Nephron progenitor cell (in vitro differentiated cells): ENCODE data around the gene RMI2.

Experiments
- DNase-seq: peaks from one replicate; pipeline ENCODE4 v3.0.0; 2021
- H3K27ac Mint-ChIP-seq: 2 replicates; pipeline ENCODE4 v1.8.0; 2021; ENCODE audit warnings: mild to moderate bottlenecking, moderate library complexity, mixed read lengths
- H3K27me3 Mint-ChIP-seq: 2 replicates; pipeline ENCODE4 v1.8.0; 2021; ENCODE audit warnings: mild to moderate bottlenecking, low read depth, mixed read lengths; ENCODE audit not compliant: poor library complexity
- H3K36me3 Mint-ChIP-seq: 2 replicates; pipeline ENCODE4 v1.8.0; 2021; ENCODE audit warnings: low read depth, mixed read lengths
- H3K4me1 Mint-ChIP-seq: 2 replicates; pipeline ENCODE4 v1.8.0; 2021; ENCODE audit warnings: mixed read lengths
- H3K4me3 Mint-ChIP-seq: 2 replicates; pipeline ENCODE4 v1.8.0; 2021; ENCODE audit warnings: mild to moderate bottlenecking, moderate library complexity, mixed read lengths
- H3K9me3 Mint-ChIP-seq: 2 replicates; pipeline ENCODE4 v1.8.0; 2021; ENCODE audit warnings: mild to moderate bottlenecking, moderate library complexity, mixed read lengths
- TF ChIP-seq, protein P1 (sequence below): fragments of 200-600 bp; sonication (generic); IDR thresholded peaks from 2 replicates; pipeline ENCODE4 v1.5.0; 2021; ENCODE audit warnings: antibody characterized with exemption

RMI2 gene

DNA sequence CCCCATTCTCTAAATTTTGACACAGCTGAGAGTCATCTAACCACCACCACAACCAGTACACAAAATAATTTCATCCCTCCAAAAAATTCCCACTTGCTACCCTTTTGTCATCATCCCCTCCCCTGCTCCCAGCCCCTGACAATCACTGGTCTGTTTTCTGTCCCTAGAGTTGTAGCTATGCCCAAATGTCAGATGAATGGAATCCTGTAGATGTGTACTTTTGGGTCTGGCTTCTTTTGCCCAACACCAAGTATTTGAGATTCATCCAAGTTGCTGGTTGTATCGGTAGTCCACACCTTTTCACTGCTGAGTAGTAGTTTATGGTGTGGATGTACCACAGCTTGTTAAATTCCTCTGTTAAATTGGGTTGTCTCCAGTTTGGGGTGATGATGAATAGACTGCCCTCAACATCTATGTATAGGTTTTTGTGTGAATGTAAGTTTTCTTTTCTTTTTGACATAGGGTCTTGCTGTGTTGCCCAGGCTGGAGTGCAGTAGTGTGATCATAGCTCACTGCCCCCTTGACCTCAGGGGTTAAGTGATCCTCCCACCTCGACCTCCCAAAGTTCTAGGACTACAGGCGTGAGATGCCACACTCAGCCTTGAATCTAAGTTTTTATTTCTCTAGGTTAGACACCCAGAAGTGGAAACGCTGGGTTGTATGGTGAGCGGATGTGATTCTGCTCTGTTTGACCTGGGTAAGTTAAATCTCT, 14.6 kb upstream of the RMI2 start:
- H3K9me3 Mint-ChIP-seq = peaks cover 20% of the 10 kb centered on the region

DNA sequence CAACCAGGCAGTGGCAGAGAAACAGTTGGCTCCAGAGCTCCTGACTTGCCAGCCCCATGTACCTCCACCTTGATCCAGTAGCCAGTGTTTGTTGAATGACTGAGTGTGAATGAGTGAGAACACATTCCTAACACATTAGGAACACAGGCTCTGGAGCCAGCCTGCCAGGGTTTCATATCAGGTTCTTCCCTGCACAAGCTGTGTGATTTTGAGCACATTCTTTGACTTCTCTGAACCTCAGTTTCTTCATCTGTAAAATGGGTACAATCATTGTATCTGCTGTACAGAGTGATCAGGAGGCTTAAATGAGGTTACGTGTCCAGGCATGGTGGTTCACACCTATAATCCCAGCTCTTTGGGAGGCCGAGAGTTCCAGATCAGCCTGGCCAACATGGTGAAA, 13.3 kb upstream of the RMI2 start:
- TF ChIP-seq, protein P1, sequence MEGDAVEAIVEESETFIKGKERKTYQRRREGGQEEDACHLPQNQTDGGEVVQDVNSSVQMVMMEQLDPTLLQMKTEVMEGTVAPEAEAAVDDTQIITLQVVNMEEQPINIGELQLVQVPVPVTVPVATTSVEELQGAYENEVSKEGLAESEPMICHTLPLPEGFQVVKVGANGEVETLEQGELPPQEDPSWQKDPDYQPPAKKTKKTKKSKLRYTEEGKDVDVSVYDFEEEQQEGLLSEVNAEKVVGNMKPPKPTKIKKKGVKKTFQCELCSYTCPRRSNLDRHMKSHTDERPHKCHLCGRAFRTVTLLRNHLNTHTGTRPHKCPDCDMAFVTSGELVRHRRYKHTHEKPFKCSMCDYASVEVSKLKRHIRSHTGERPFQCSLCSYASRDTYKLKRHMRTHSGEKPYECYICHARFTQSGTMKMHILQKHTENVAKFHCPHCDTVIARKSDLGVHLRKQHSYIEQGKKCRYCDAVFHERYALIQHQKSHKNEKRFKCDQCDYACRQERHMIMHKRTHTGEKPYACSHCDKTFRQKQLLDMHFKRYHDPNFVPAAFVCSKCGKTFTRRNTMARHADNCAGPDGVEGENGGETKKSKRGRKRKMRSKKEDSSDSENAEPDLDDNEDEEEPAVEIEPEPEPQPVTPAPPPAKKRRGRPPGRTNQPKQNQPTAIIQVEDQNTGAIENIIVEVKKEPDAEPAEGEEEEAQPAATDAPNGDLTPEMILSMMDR = no peak
- Mint-ChIP-seq H3K4me3 (no peak overlapping the region), H3K9me3 (peaks cover 25% of the 10 kb centered on the region), H3K4me1 (peaks cover 52% of the 10 kb centered on the region), H3K36me3 (peaks cover 11% of the 10 kb centered on the region), H3K27ac (no peak overlapping the region), H3K27me3 (peaks cover 21% of the 10 kb centered on the region)
- DNase-seq = no peak

More for the DNA sequence above, 14.6 kb upstream of the RMI2 start:
- Mint-ChIP-seq H3K4me1 (peaks cover 62% of the 10 kb centered on the region), H3K36me3 (peaks cover 5% of the 10 kb centered on the region), H3K27me3 (peaks cover 18% of the 10 kb centered on the region), H3K27ac (no peak overlapping the region), H3K4me3 (no peak overlapping the region)
- DNase-seq = no peak
- TF ChIP-seq, protein P1 = no peak

DNA sequence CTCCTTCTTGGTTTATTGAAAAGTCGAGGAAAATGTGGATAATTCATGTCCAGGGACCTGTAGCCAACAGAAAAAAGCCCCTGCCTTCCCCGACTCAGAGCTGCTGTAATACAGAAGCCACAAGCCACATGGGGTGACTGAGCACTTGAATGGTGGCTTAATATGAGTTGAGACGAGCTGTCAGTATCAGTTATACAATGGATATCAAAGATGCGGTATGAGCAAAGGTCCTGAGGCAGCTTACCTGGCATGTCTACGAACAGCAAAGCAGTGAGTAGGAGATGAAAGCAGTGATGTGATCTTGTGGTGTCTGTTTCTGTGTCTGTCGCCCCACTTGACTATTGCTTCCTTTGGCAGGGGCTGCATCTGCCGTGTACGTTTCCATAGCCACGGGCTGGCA, 12.2 kb upstream of the RMI2 start:
- H3K27ac Mint-ChIP-seq = peak overlapping the region; percentile 39
- H3K4me1 Mint-ChIP-seq = peaks cover 42% of the 10 kb centered on the region
- no peak overlapping the region for H3K4me3 Mint-ChIP-seq
- H3K9me3 Mint-ChIP-seq = peaks cover 32% of the 10 kb centered on the region
- no peak for DNase-seq
- peaks cover 13% of the 10 kb centered on the region for H3K36me3 Mint-ChIP-seq
- H3K27me3 Mint-ChIP-seq = peaks cover 18% of the 10 kb centered on the region
- TF ChIP-seq, protein P1 = no peak

DNA sequence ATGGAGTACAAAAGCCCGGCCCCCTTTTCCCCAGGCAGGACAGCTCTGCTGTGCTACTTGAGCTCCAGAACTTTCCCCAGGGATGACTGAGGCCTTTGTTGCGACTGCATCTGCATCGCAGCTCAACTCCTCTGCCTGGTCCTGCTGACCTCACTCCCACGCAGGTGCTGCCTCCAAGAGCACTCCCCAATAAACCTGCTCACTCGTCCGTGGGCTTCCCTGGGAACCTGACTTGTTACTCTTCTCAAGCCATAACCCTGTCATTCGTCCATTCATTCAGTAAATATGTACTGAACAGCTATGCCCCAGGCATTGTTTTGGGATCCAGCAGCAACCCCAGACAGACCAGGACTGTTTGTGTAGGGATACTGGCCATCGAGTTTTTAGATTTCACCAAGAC, 11.6 kb upstream of the RMI2 start:
- DNase-seq = peak; percentile 34
- peaks cover 35% of the 10 kb centered on the region for H3K4me1 Mint-ChIP-seq
- peaks cover 13% of the 10 kb centered on the region for H3K36me3 Mint-ChIP-seq
- H3K4me3 Mint-ChIP-seq = no peak overlapping the region
- peaks cover 15% of the 10 kb centered on the region for H3K27me3 Mint-ChIP-seq
- peaks cover 32% of the 10 kb centered on the region for H3K9me3 Mint-ChIP-seq
- H3K27ac Mint-ChIP-seq = peak overlapping the region; percentile 94
- TF ChIP-seq, protein P1 = no peak

DNA sequence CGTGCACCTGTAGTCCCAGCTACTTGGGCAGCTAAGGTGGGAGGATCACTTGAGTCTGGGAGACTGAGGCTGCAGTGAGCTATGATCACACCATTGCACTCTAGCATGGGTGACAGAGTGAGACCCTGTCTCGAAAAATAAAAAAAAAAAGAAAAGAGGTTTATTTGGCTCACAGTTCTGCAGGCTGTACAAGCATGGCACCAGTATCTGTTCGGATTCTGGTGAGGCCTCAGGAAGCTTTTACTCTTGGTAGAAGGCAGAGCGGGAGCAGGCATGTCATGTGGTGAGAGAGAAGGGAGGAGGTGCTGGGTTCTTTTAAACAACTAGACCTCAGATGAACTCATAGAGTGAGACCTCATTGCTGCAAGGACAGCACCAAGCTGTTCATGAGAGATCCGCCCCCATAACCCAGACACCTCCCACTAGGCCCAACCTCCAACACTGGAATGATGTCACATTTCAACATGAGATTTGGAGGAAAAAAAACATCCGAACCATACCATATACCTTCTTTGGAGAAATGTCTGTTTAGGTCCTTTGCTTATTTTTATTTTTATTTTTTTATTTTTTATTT, 10.3 kb upstream of the RMI2 start:
- Mint-ChIP-seq H3K4me1 (peaks cover 22% of the 10 kb centered on the region), H3K9me3 (peaks cover 32% of the 10 kb centered on the region), H3K4me3 (no peak overlapping the region), H3K27ac (no peak overlapping the region), H3K27me3 (peaks cover 15% of the 10 kb centered on the region), H3K36me3 (peaks cover 13% of the 10 kb centered on the region)
- TF ChIP-seq, protein P1 = no peak
- no peak for DNase-seq

DNA sequence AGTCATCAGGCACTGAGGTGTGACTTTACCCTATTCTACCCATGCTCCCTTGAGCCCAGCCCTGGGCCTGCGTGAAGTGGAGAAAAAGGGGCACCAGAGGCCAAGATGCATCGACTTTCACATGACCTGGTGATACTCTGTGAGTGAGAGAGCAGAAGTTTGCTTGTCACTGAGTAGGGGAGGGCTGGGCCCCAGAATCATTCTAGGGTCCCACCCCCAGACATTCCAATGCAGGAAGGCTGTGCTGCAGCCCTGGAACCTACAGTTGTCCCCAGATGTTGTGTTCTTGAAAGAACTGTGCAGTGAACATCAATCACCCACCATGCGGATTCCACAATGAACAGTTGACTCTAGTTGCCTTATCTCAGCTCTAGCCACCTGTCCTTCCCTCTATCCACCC, 6.2 kb upstream of the RMI2 start:
- Mint-ChIP-seq H3K36me3 (peaks cover 13% of the 10 kb centered on the region), H3K9me3 (peaks cover 29% of the 10 kb centered on the region), H3K27me3 (peaks cover 3% of the 10 kb centered on the region), H3K4me1 (peaks cover 26% of the 10 kb centered on the region), H3K27ac (no peak overlapping the region), H3K4me3 (no peak overlapping the region)
- no peak for DNase-seq
- TF ChIP-seq, protein P1 = no peak
